Keratinocyte (primary cell): ENCODE results near the gene NTMT1. TPM values are rescaled to one million over a fixed set of nuclear protein-coding genes. Genes with fewer than 3 reads are reported as not detected.

Experiments used
- DNase-seq: peaks from one replicate; pipeline ENCODE4 v3.0.0-alpha.2; 2011; ENCODE audit warnings: low read depth, missing footprints, low spot score
- FAIRE-seq: peaks from 2 replicates; lab custom pipeline; 2011; peaks lifted over from hg19 to GRCh38; lab: Jason Lieb, UNC
- H2AFZ ChIP-seq: 2 replicates; pipeline ENCODE4 v1.6.0; 2012; ENCODE audit warnings: low read length, control low read depth, inconsistent platforms; ENCODE audit not compliant: control insufficient read depth
- H3K27ac ChIP-seq: 2 replicates; pipeline ENCODE4 v1.5.1; 2011; ENCODE audit warnings: low read length; ENCODE audit not compliant: control insufficient read depth, insufficient read depth
- H3K27me3 ChIP-seq: 3 replicates; pipeline ENCODE4 v1.6.0; 2011; ENCODE audit warnings: low read length; ENCODE audit not compliant: control insufficient read depth, insufficient read depth; ENCODE audit errors: extremely low read depth
- H3K36me3 ChIP-seq, 2 experiments: 2 replicates in 1 of 2; 3 replicates in 1 of 2; pipeline ENCODE4 v1.5.1; 2011; ENCODE audit warnings: low read length in 2 of 2, mild to moderate bottlenecking in 1 of 2; ENCODE audit not compliant: control insufficient read depth in 2 of 2, insufficient read depth in 2 of 2; ENCODE audit errors: extremely low read depth in 1 of 2
- H3K4me1 ChIP-seq: 3 replicates; pipeline ENCODE4 v1.5.1; 2011; ENCODE audit warnings: low read length; ENCODE audit not compliant: control insufficient read depth, insufficient read depth; ENCODE audit errors: extremely low read depth
- H3K4me2 ChIP-seq: 3 replicates; pipeline ENCODE4 v1.6.0; 2011; ENCODE audit warnings: low read depth, low read length; ENCODE audit not compliant: control insufficient read depth, insufficient read depth; ENCODE audit errors: extremely low read depth
- H3K4me3 ChIP-seq, 3 experiments: fragments of 200-600 bp in 1 of 3; sonication (generic) in 1 of 3; 2 replicates in 2 of 3; 3 replicates in 1 of 3; pipeline ENCODE4 v1.5.1; 2011 to 2016; ENCODE audit warnings: low read length in 3 of 3, mild to moderate bottlenecking in 3 of 3, control low read depth in 2 of 3, inconsistent platforms in 1 of 3, low read depth in 1 of 3, mixed read lengths in 1 of 3, mixed run types in 1 of 3, moderate library complexity in 1 of 3; ENCODE audit not compliant: control insufficient read depth in 2 of 3, insufficient read depth in 2 of 3; ENCODE audit errors: extremely low read depth in 1 of 3
- H3K79me2 ChIP-seq: 2 replicates; pipeline ENCODE4 v1.6.0; 2012; ENCODE audit warnings: low read length; ENCODE audit not compliant: control insufficient read depth, insufficient read depth
- H3K9ac ChIP-seq: 3 replicates; pipeline ENCODE4 v1.6.0; 2011; ENCODE audit warnings: low read length; ENCODE audit not compliant: control insufficient read depth, insufficient read depth; ENCODE audit errors: extremely low read depth
- H3K9me1 ChIP-seq: 3 replicates; pipeline ENCODE4 v1.6.0; 2011; ENCODE audit warnings: low read length; ENCODE audit not compliant: control insufficient read depth, insufficient read depth; ENCODE audit errors: extremely low read depth
- H3K9me3 ChIP-seq: 2 replicates; pipeline ENCODE4 v1.5.1; 2012; ENCODE audit warnings: low read depth, low read length; ENCODE audit not compliant: control insufficient read depth
- H4K20me1 ChIP-seq: 3 replicates; pipeline ENCODE4 v1.6.0; 2011; ENCODE audit warnings: low read length; ENCODE audit not compliant: control insufficient read depth, insufficient read depth; ENCODE audit errors: extremely low read depth
- EZH2 ChIP-seq: IDR thresholded peaks from one replicate; pipeline ENCODE4 v1.6.1; 2012; ENCODE audit warnings: inconsistent platforms, mild to moderate bottlenecking, low read length, moderate library complexity
- dilution Hi-C: fragments of 300-500 bp; cut with MboI; formaldehyde crosslinking; loops from one replicate; pipeline ENCODE4 v1.7.0; 2020; ENCODE audit warnings: low sequenced_read_pairs; ENCODE audit not compliant: extremely low pct_ligation_motif_present
- polyA plus RNA-seq, 5 experiments: library from polyadenylated mRNA; depleted of rRNA in 3 of 5; stranded (reverse) in 3 of 5; stranded (forward) in 1 of 5; unstranded in 1 of 5; fragments of >200 nt; gene quantifications; 1 replicate in 1 of 5; 2 replicates in 3 of 5; 3 replicates in 1 of 5; pipeline versions ENCODE4 v1.2.1 to v1.2.3, GENCODE V29; 2011 to 2012; ENCODE audit warnings: missing spikeins in 2 of 5, low read depth in 1 of 5, low replicate concordance in 1 of 5
- TF ChIP-seq, protein P1 (sequence below), 3 experiments: IDR thresholded peaks in 1 of 3; conservative IDR thresholded peaks in 1 of 3; optimal IDR thresholded peaks in 1 of 3; 2 replicates in 2 of 3; 3 replicates in 1 of 3; pipeline versions ENCODE3 to v1.5.1; 2011; ENCODE audit warnings: low read length in 3 of 3, mild to moderate bottlenecking in 3 of 3, moderate library complexity in 2 of 3, control low read depth in 1 of 3, inconsistent platforms in 1 of 3; ENCODE audit not compliant: insufficient read depth in 2 of 3; ENCODE audit errors: extremely low read depth in 1 of 3

Gene NTMT1
- polyA plus RNA-seq, 1 donor (not counting 4 experiments of a cell fraction or from before 2014, with no cell fraction given): 50.2 TPM

DNA sequence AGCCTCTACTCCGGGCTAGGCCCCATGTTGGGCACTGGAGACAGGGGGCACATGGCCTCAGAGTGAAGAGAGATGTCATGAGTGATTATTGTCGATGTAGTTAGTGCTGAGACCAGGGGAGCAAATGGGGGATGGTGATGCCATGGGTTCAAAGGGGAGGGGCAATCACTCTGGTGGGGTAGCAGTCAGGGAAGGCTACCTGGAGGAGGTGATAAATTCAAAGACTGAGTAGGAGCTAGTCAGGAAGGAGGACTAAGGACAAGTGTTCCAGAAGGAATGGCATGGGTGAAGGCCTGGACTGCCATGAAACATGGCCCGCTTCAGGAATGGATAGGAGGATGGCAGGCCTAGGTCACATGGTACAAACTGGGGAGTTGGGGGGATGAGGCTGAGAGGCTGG, 46.7 kb upstream of the NTMT1 start:
- H3K27ac ChIP-seq: no peak overlapping the region
- TF ChIP-seq EZH2: no peak
- TF ChIP-seq, protein P1, sequence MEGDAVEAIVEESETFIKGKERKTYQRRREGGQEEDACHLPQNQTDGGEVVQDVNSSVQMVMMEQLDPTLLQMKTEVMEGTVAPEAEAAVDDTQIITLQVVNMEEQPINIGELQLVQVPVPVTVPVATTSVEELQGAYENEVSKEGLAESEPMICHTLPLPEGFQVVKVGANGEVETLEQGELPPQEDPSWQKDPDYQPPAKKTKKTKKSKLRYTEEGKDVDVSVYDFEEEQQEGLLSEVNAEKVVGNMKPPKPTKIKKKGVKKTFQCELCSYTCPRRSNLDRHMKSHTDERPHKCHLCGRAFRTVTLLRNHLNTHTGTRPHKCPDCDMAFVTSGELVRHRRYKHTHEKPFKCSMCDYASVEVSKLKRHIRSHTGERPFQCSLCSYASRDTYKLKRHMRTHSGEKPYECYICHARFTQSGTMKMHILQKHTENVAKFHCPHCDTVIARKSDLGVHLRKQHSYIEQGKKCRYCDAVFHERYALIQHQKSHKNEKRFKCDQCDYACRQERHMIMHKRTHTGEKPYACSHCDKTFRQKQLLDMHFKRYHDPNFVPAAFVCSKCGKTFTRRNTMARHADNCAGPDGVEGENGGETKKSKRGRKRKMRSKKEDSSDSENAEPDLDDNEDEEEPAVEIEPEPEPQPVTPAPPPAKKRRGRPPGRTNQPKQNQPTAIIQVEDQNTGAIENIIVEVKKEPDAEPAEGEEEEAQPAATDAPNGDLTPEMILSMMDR (optimal IDR thresholded peaks at IDR 0.05 in 1 of 3, IDR thresholded peaks at IDR 0.05 in 1 of 3, conservative IDR thresholded peaks at IDR 0.05 in 1 of 3; ENCODE audit: extremely low read depth in 1 of 3, insufficient read depth in 2 of 3, low read length in 3 of 3): no peak
- no peaks in the 10 kb centered on the region for H3K36me3 ChIP-seq
- H4K20me1 ChIP-seq: no peaks in the 10 kb centered on the region
- H3K4me2 ChIP-seq: no peak overlapping the region
- no peaks in the 10 kb centered on the region for H3K9me1 ChIP-seq
- dilution Hi-C loops: no loop called here
- FAIRE-seq: no peak
- no peak overlapping the region for H2AFZ ChIP-seq
- H3K79me2 ChIP-seq: no peaks in the 10 kb centered on the region
- H3K4me3 ChIP-seq: no peak overlapping the region
- H3K4me1 ChIP-seq: no peaks in the 10 kb centered on the region
- H3K9ac ChIP-seq: no peak overlapping the region
- no peaks in the 10 kb centered on the region for H3K27me3 ChIP-seq
- no peak for DNase-seq
- no peaks in the 10 kb centered on the region for H3K9me3 ChIP-seq

DNA sequence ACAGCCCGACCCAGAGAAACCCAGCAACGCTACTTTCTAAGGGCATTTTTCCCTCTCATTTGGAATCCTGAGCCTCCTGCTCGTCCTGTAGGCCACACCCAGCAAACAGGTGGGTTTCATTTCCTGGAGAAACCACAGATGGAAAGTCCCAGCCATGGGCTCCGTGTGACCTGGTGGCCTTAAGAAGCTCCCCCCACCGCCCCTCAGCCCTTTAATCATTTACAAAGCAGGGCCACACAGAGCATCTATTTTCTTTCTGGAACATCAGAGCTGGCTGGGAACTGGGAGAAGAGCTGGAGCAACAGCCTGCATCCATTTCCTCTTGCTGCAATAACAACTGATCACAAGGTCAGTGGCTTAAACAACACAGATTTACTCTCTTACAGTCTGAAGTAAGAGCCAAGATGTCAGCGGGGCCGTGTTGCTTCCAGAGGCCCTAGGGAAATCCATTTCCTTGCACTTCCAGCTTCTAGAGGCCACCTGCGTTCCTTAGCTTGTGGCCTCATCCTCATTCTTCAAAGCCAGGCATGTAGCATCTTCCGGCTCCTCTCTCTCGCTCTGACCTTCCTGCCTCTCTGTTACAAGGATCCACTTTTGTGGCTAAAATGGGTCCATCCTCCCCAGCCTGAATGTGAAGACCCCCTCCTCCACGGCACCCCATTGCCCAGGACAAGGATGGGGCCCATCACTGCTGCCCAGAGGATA, 45.6 kb upstream of the NTMT1 start:
- no peaks in the 10 kb centered on the region for H3K9me1 ChIP-seq
- no peak overlapping the region for H3K27ac ChIP-seq
- H3K4me1 ChIP-seq: no peaks in the 10 kb centered on the region
- H2AFZ ChIP-seq: no peak overlapping the region
- no peaks in the 10 kb centered on the region for H3K27me3 ChIP-seq
- FAIRE-seq (no peak), DNase-seq (no peak)
- no peak overlapping the region for H3K4me3 ChIP-seq
- no peaks in the 10 kb centered on the region for H3K79me2 ChIP-seq
- no peaks in the 10 kb centered on the region for H3K9me3 ChIP-seq
- no peak overlapping the region for H3K4me2 ChIP-seq
- H3K36me3 ChIP-seq: no peaks in the 10 kb centered on the region
- no peak for TF ChIP-seq EZH2
- no peak overlapping the region for H3K9ac ChIP-seq
- dilution Hi-C loops: no loop called here
- H4K20me1 ChIP-seq: no peaks in the 10 kb centered on the region
